OCI-M1 (cell line): ENCODE data around the gene RBM20.
"Not testable (repeated sequence)": the region's sequence is repeated elsewhere in the genome, so short reads cannot be mapped to it uniquely, and the experiment has no call there.

Source experiments
- DNase-seq: peaks from one replicate; lab custom pipeline; 2025; lab: John Stamatoyannopoulos, UW

RBM20 gene

GRCh38 chr10:110643653-110644597 is at the start of gene RBM20:
RBM20 (plus strand) TSS chr10:110644336; CDS start chr10:110644455, 119 bp downstream.
- no peak for DNase-seq

DNA sequence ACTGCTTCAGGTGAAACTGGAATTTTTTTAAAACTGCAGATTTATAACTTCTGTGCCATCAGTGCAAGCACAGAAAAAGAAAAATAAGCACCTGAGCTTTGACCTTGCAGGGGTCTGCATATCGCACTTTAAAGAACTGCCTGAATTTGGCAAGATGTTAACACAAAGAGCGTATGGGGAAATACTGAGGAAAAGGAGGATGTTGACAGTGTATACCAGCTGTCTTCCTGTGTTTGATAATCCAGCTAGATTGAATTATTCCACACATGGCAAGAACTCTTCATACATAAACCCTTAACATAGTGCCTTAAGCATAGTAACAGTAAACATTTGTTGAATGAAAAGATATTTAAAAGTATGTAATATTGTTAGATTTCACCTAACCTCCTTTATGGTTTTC is 46.7 kb upstream of the RBM20 start:
- no peak for DNase-seq

GRCh38 chr10:110600487-110601101 is 43.5 kb upstream of the RBM20 start:
- DNase-seq, result peak; percentile 83

GRCh38 chr10:110601581-110601980 is 42.6 kb upstream of the RBM20 start:
- DNase-seq, result no peak

DNA sequence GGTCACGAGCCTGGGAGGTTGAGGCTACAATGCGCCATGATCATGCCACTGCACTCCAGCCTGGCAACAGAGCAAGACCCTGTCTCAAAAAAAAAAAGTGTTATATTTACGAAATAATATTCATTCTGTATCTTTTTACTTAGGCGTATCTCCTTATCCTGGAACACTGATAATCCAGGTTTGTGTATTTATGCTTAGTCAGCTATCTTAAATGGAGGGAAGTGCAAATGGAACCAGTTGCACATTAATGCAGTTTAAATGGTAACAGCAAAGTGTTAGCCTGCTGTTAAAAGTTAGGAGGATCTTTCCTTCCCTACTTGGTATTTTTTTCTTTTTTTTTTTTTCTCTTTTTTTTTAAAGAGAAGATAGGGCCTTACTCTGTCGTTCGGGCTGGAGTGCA is 36.0 kb upstream of the RBM20 start:
- DNase-seq, result no peak

- peak; percentile 45 for DNase-seq
Observed at GRCh38 chr10:110609605-110610004, 34.5 kb upstream of the RBM20 start.

DNA sequence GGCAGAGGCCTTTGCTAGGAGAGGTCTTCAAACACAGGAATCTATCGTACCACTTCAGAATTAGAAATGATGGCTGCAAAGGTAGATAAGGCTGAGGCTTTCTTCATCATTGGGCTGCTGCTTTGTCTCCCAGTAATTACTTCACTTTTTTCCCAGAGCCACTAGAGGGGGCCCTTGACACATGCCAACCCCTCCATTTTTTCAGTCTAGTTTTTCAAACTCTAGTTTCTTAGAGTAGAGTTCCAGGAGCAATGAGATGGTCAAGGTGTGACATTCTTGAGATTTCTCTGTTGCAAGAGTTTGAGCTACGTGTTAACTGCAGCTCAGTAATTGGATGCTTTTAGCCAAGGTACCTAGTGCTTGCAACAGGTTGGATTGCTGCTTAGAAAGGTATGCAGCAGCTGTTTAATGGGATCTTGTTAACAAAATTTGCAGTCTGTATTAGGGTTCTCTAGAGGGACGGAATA is 33.8 kb upstream of the RBM20 start:
- DNase-seq, result peak; percentile 86

DNA sequence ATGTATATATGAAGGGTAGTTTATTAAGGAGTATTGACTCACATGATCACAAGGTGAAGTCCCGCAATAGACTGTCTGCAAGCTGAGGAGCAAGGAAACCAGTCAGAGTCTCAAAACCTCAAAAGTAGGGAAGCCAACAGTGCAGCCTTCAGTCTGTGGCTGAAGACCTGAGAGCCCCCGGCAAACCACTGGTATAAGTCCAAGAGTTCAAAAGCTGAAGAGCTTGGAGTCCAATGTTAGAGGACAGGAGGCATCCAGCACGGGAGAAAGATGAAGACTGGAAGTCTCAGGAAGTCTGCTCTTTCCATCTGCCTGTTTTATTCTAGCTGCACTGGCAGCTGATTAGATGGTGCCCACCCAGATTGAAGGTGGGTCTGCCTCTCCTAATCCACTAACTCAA is 33.4 kb upstream of the RBM20 start:
- DNase-seq, result peak; percentile 47

- peak; percentile 82 for DNase-seq
Observed at GRCh38 chr10:110612087-110612486, 32.0 kb upstream of the RBM20 start.

DNA sequence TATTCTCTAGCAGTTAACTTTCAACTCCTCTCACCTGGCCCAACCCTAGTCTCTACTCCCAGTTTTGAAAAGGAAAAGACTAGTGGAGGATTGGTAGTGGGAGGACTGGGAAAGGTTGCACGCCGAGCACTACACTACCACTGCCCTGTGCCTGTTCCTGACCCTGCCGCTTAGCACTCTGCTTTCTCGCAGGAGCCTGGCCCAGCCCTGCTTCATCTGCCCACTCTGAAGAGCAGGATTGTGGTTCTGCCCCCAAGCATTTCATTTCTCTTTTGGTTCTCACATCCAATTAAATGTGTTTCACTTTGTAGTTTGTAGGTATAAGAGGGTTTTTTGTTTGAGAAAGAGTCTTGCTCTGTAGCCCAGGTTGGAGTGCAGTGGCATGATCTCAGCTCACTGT is 31.5 kb upstream of the RBM20 start:
- DNase-seq, result no peak

- DNase-seq, result peak; percentile 71
Observed at GRCh38 chr10:110613341-110613995, 30.7 kb upstream of the RBM20 start.

- no peak for DNase-seq
Observed at GRCh38 chr10:110613996-110614495, 30.1 kb upstream of the RBM20 start.

GRCh38 chr10:110615057-110615747 is 28.9 kb upstream of the RBM20 start:
- DNase-seq, result no peak

GRCh38 chr10:110616493-110617033 is 27.6 kb upstream of the RBM20 start:
- peak; percentile 21 for DNase-seq

DNA sequence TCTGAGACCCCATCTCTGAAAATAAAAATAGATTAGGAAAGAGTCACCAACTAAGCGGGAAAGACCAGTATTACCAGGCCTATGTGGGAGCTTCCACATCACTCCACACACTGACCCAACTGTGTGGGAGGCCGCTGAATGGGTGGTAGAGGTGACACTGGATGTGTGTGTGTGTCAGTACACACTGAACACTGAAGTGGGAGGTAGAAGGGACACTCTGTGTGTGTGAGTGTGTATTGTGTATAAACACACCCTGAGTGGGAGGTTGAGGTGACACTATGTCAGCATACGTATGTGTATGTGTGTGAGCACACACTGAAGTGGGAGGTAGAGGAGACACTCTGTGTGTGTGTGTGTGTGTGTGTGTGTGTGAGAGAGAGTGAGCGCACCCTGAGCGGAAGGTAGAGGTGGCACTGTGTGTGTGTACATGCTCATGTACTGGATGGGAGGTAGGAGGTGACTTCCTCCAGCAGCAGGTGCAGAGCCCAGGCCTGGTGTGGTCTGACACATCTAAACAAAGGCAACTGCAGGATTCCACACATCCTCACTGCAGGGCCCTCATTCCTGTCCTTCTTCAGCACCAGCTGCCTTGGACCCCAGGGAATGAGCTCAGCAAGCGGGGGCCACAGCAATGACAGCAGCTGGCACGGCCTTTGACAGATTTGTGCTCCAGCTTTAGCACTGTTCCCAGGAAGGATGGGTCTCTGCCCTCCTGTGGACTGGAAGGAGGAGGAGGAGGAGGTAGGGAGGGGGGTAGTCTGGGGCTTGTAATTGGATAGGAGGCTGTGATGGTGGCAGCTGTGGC is 26.5 kb upstream of the RBM20 start:
- DNase-seq, result no peak

DNA sequence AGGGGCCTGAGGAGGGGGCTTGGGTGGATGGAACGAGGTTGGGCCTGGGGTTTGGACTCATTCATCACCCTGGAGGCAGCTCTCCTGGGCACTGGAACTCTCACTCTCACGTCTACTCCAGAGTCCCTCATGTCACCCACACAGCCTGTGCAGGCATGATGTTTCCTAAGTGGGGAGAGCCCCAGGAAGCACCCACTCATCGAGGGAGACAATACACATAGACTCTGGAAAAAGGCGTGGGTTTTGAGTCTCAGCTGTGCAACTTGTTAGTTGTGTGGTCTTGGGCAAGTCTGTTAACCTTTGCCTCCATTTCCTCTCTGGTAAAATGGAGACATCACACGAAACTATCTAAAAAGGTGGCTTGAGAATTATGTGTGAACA is 25.9 kb upstream of the RBM20 start:
- no peak for DNase-seq

- no peak for DNase-seq
Observed at GRCh38 chr10:110619514-110620397, 24.4 kb upstream of the RBM20 start.

DNA sequence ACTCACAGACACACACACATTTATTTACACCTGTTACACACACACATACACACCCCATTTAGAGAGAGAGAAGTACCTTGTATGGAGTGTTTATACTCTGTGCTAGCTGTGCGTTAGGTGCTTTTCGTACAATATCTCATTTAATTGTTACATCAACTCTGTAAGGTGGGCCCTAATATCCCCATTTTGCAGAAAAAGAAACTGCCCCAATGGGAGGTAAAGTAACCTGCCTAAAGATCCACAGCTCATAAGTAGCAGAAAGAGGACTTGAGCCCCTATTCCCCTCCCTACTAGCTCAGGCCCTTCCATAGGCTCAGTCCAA is 23.8 kb upstream of the RBM20 start:
- DNase-seq, result no peak

DNA sequence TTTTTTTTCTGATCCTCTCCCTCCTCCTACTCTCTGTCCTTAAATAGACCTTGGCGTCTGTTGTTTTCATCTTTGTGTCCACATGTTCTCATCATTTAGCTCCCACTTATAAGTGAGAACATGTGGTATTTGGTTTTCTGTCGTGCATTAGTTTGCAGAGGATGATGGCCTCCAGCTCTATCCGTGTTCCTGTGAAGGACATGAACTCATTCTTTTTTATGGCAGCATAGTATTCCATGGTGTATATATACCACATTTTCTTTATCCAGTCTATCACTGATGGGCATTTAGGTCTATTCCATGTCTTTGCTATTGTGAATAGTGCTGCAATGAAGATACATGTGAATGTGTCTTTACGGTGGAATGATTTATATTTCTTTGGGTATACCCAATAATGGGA is 20.8 kb upstream of the RBM20 start:
- not testable (repeated sequence) for DNase-seq

DNA sequence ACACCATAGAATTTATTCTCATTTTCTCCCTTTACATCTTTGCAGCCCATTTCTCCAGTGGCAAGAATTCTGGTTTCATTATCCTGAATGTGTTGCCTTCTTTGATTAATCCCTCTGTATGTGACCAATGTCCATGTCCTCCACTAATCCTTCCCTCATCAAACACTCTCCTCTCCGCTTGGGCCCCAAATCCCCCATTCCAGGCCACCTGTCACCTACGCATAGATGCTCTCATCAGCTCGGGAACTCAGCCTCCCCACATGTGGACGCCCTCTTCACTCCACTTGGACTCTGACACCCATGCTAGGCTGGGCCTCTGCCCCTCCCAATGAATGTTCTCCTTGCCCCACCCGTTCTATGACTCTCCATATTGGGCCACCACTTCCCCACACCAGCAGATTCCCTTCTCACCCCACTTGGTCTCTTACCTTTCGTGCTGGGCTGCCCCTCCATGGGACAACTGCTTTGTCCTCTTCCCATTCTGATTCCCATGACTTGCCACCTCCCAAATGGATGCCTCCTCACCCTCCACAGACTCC is 18.7 kb upstream of the RBM20 start:
- no peak for DNase-seq
